ENCODE measurements around the gene MNT. TPM values are rescaled to one million over a fixed set of nuclear protein-coding genes. Genes with fewer than 3 reads are reported as not detected.
A peak's percentile ranks its signal among the peaks of the same experiment; 100 is the strongest.

MNT gene
- total RNA-seq, 1 experiment from 2014 or later = 38.9 TPM

- no peak overlapping the region for H2BK12ac ChIP-seq (ENCODE audit: insufficient read length, low read depth, low read length)
- H3K14ac ChIP-seq (ENCODE audit: insufficient read depth, low read length) = no peak overlapping the region
- peak overlapping the region in 1 of 3 experiments; percentile 44; a peak in 2 of 7 replicates for H3K27ac Mint-ChIP-seq
- no peak overlapping the region for H2BK20ac ChIP-seq (ENCODE audit: low read depth, low read length, poor library complexity, severe bottlenecking)
- TF ChIP-seq CTCF (conservative IDR thresholded peaks at IDR 0.05) = no peak
- no peaks in the 10 kb centered on the region for H4K20me1 ChIP-seq (ENCODE audit: control insufficient read depth, insufficient read depth, insufficient read length)
- no peak overlapping the region for H3K27ac ChIP-seq (ENCODE audit: insufficient read length, low read depth, low read length)
- H2AK5ac ChIP-seq (ENCODE audit: insufficient read length, low read length) = no peak overlapping the region
- 0 out of 4 replicates have a peak, but pooled peaks cover 0 to under 1% of the 10 kb centered on the region in 2 experiments for H3K4me1 Mint-ChIP-seq
- H4K91ac ChIP-seq (ENCODE audit: insufficient read length, low read depth, low read length) = no peak overlapping the region
- H3K4me1 ChIP-seq (ENCODE audit: insufficient read depth, low read length) = no peaks in the 10 kb centered on the region
- no peak overlapping the region for H2BK5ac ChIP-seq (ENCODE audit: insufficient read length, low read length)
- no peak overlapping the region for H3K9ac ChIP-seq (ENCODE audit: extremely low read depth, insufficient read length, low read length)
- H3K4me3 Mint-ChIP-seq = no peak overlapping the region
- H3K18ac ChIP-seq (ENCODE audit: insufficient read length, low read depth, low read length) = no peak overlapping the region
- no peak overlapping the region for H4K5ac ChIP-seq (ENCODE audit: insufficient read length, low read depth, low read length)
- no peaks in the 10 kb centered on the region for H3K27me3 ChIP-seq (ENCODE audit: insufficient read depth, low read length)
- H3K23me2 ChIP-seq (ENCODE audit: insufficient read length, low read depth, low read length, poor library complexity, severe bottlenecking) = no peaks in the 10 kb centered on the region
- H3K79me1 ChIP-seq (ENCODE audit: insufficient read depth, low read depth, low read length, poor library complexity, severe bottlenecking) = no peaks in the 10 kb centered on the region
- H2BK15ac ChIP-seq (ENCODE audit: low read depth, low read length) = no peak overlapping the region
- no peak overlapping the region for H3K56ac ChIP-seq (ENCODE audit: insufficient read length, low read depth, low read length)
- no peak overlapping the region for H3T11ph ChIP-seq (ENCODE audit: low read length)
- H3K9me3 ChIP-seq (ENCODE audit: control insufficient read depth, low read depth, low read length) = no peaks in the 10 kb centered on the region
- no peaks in the 10 kb centered on the region for H3K79me2 ChIP-seq (ENCODE audit: insufficient read depth, low read length)
- no peak overlapping the region for H2BK120ac ChIP-seq (ENCODE audit: low read depth, low read length, poor library complexity, severe bottlenecking)
- H3K4ac ChIP-seq (ENCODE audit: low read depth, low read length) = no peak overlapping the region
- peaks cover 32 to 53% (median 43%) of the 10 kb centered on the region in 3 experiments for H3K36me3 Mint-ChIP-seq (ENCODE audit: insufficient read depth in 1 of 3, low read depth in 3 of 3)
- no peak overlapping the region for H4K8ac ChIP-seq (replicated peaks; ENCODE audit: insufficient read length, low read depth, low read length)
- WGBS (ENCODE audit: extremely low coverage, insufficient read length, low lambda C conversion rate) = no CpG with 5 or more reads among the region's 3 CpGs
- H2AFZ ChIP-seq (ENCODE audit: low read length) = no peak overlapping the region
- H3K23ac ChIP-seq (ENCODE audit: insufficient read length, low read depth, low read length) = no peak overlapping the region
- no peaks in the 10 kb centered on the region for H3K27me3 Mint-ChIP-seq (ENCODE audit: low read depth)
- no peak overlapping the region for H3K4me2 ChIP-seq (ENCODE audit: insufficient read depth, insufficient read length, low read length)
- no peak for DNase-seq
- H3K9me3 Mint-ChIP-seq = peaks cover 9 to 10% of the 10 kb centered on the region in 2 experiments
These were observed 41.3 kb upstream of the MNT start for GRCh38 chr17:2442166-2442565.

Measured in H9 (cell line).